HG03280 (cell line): ENCODE results near the gene TEAD2.

Experiments
- ATAC-seq: cut with Tn5 transposase; IDR thresholded peaks from one replicate; pipeline ENCODE4 v1.9.1; 2021; ENCODE audit warnings: mild to moderate bottlenecking, moderate library complexity; ENCODE audit not compliant: unreplicated experiment

Gene TEAD2

DNA sequence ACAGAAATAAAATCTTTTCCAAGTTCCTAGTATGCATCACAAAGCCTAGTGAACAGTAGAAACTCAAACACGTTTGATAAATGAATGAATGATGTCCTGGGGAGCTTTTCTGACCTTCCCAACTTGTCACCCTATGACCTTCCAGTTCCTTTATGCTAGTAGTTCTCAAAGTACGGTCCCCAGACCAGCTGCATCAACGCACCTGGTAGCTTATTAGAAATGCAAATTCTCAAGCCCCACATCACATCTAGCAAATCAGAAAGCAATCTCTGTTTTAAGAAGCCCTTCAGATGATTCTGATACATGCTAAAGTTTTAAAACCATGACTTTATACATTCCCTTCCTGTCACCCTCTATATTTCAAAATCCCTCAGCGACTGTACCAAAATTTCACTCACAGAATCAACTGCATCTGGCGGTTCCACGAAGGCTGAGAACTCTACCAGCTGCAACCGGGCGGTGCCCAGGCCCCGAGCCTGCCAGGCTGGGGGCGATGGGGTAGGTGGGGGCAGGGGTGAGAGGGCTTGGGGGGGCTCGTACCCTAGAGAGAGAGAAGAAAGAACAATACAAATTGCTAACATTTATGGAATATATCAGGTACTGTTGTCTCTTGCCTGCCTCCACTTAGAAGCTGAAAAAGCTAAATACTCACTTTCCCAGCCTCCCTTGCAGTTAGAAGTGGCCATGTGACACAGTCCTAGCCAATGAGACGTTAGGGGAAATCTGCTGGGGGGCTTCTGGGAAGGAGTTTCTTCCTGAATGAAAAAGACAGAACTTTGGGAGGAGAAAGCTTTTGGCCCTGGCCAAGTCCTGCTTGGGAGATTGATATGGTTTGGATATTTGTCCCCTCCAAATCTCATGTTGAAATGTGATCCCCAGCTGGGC is 13.7 kb downstream of the TEAD2 start:
- ATAC-seq = no peak

DNA sequence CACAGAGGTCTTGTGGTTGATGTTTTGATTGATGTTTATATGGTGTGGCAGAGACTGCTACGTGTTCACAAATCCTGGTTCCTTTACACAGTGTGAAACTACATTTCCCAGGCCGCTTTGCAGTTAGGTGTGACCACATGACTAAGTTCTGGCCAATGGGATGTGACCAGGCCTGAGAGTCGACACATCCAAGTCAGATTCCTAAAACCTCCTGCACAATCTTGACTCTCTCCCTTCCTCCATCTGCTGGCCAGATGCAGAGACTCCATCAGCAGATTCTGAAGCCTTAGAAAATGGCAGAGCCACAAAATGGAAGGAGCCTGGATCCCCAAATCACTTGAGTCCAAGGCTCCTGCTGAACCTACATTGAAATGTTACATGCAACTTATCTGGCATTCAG is 14.4 kb downstream of the TEAD2 start:
- no peak for ATAC-seq

DNA sequence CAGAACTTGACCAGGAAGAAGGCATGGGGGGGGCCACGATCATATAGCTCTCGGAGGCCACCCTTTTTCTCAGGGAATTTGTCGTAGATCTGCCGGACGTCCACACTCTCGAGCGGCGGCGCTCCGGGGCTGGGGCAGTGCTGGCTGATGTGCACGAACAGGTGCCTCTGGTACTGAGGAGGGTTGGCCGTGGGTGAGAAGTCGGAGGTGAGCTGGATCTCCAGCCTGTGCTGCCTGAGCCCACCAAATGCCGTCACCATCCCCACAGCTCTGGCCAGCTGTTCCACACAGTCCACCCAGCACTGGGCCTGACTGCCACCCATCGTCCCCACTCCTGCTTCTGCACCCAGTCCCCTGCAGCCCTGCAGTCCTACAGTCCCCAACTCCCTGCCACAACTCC is 15.0 kb downstream of the TEAD2 start:
- no peak for ATAC-seq

- no peak for ATAC-seq
These were observed 17.5 kb downstream of the TEAD2 start for GRCh38 chr19:49344505-49345423.

- ATAC-seq = no peak
These were observed 19.1 kb downstream of the TEAD2 start for GRCh38 chr19:49343123-49343522.

DNA sequence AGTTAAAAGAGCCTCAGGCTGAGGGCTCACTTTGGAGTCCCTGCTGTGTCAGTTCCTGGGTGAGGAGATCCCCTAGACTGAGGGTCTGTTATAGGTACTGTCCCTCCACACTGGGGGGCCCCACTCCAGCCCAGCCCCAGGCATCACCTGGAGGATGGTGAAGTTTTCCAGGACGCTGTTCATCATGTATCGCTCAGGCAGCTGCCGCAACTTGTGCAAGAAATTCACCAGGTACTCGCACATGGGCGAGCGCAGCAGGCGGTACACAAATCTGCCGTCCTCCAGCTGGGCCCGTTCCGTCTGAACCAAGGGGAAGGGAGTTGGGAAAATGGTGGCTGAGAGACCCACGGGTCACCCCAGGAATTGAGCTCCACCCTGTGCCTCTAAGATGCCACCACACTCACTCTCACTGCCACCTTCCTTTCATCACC is 19.9 kb downstream of the TEAD2 start:
- ATAC-seq = no peak

DNA sequence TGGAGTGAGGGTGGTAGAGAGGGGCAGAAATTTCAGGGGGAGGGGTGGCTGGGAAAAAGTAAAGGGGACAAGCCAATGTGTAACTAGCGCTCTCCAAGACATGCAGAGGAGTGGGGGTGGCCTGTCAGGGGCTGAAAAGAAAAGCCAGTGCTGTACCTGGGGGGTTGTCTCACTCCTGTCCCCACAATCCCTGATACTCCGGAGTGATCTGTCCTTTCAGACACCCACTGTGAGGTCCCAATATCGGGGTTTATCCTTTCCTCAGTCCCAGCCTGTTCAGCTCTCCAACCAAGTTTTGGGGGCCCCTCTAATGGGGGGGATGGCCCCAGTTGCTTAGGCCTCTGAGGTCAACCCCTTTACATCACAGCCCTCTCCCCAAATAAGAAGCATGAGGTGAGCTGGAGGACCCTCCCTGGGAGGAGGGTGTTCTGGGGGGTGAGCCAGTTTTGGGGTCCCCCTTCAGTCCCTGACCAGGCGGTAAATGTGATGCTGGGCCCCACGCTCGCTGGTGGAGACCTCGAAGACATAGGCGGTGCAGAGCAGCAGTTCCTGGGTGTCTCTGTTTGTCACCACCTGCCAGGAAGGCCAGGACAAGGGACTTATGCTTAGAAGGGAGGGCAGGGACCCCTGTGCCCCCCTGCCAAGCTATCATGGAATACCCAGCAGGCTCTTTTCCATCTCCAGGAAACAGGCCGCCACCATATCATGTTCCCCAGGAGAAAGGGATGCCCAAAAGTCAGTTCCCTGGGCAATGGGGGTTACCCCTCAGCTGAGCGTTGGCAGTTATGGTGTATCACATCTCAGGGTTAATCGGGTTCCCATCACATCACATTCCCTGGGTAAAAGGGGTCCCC is 21.1 kb downstream of the TEAD2 start:
- no peak for ATAC-seq

- ATAC-seq = peak; percentile 53
These were observed 21.9 kb downstream of the TEAD2 start for GRCh38 chr19:49340069-49340864.

DNA sequence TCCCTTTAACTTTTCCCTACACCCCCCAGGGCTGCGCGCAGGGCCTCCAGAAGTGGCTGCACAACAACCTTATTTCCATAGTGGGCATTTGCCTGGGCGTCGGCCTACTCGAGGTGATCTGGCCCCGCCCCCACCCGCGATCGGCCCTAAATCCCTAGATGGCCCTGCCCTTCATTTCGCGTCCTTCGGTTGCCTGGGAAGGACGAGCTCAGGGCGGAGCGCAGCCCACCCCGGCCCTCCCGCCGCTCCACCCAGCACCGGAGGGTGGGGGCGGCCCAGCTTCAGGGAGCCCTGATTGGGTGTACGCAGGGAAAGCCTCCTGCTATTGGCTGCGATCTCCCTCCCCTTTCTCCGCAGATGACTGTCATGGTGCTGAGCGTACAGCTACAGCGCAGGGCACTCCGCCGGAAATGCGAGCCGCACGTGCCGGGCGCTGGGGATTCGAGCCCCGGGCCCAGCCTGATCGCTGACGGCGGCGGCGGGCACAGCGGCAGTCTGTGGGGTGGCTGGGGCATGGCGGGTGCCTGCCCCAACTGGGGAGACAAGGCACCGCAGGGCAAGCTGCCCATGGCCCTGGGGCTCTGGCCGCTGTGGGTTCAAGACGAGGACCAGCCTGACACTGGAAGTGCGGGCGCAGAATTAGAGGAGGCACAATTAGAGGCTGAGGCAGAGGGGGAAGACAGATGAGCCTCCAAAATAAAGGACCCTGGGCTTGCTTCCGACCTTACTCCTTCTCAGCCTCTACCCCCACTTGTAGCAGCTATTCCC is 22.7 kb downstream of the TEAD2 start:
- ATAC-seq = no peak

GRCh38 chr19:49338691-49339300 is 23.4 kb downstream of the TEAD2 start:
- no peak for ATAC-seq

DNA sequence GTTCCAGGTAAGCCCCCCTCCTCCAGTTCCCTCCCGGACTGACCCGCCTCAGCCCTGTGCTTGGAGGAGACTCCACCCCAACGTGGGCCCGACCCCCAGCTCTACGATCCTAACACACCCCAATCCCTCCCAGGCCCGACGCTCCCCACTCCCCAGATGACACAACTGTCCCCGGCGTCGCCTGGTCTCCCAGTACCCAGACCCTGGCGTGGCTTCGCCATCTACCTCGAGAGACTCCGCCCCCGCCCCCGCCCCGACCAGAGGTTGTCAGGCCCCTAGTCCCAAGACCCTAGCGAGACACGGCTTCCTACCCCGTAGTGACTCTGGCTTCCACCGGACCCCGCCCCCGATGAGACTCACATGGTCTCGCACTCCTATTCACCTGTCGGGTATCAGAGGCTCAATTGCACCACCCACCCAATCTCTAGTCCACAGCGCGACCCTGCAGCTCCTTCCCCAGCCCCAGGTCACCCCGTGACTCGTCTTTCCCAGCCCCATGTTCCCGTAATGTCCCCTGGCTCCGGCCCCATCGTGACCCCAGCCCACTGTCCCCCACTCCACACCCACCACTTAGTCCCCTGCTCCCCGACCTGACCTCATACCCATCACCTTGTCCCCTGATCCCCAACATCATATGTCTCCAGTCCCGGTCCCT is 24.1 kb downstream of the TEAD2 start:
- ATAC-seq = no peak

- ATAC-seq = no peak
These were observed 24.8 kb downstream of the TEAD2 start for GRCh38 chr19:49337267-49338022.

- no peak for ATAC-seq
These were observed 25.5 kb downstream of the TEAD2 start for GRCh38 chr19:49336482-49337266.

DNA sequence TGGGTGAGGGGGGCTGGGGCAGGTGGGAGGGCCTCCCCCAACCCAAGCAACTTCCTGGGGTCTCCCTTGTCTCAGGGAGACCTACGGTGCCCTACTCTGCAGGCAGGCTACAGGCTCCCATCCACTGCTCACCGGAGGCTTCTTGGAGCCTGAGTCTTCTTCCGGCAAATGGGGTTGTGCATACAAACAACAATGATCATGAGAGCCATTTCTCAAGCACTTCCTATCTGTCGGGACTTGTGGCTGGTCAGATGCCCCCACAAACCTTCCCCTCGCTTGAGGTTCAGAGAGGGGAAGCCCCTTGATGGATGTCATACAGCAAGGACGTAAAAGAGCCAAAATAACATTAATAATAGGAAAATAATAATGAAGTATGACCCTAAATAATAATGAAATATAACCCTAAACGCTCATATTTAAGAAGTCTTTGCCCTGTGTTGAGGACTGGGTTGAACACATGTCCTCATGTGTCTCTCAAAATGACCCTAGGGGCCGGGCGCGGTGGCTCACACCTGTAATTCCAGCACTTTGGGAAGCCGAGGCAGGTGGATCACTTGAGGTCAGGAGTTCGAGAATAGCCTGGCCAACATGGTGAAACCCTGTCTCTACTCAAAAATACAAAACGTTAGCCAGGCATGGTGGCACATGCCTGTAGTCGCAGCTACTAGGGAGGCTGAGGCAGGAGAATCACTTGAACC is 26.3 kb downstream of the TEAD2 start:
- no peak for ATAC-seq

- no peak for ATAC-seq
These were observed 27.0 kb downstream of the TEAD2 start, which contains the start of gene CD37 for GRCh38 chr19:49335071-49335783. CD37 (plus strand) TSS chr19:49335406; CDS start chr19:49335541, 135 bp downstream.
